Loucy (cell line): ENCODE data around the gene SLCO2A1.

ENCODE experiments used
- H2AFZ ChIP-seq: fragments of 200-600 bp; sonication (generic); 2 replicates; pipeline ENCODE4 v1.6.0; 2016; ENCODE audit warnings: antibody characterized with exemption, mild to moderate bottlenecking, low read length, moderate library complexity
- H3F3A ChIP-seq: fragments of 200-600 bp; 2 replicates; pipeline ENCODE4 v1.6.0; 2016; ENCODE audit warnings: antibody characterized with exemption, low read depth, mild to moderate bottlenecking
- H3K27me3 ChIP-seq: fragments of 200-600 bp; sonication (generic); 2 replicates; pipeline ENCODE4 v1.6.1; 2014; ENCODE audit warnings: low read length, mild to moderate bottlenecking; ENCODE audit not compliant: insufficient read depth, poor library complexity, severe bottlenecking
- H3K36me3 ChIP-seq: fragments of 200-600 bp; sonication (generic); 2 replicates; pipeline ENCODE4 v1.6.1; 2016; ENCODE audit warnings: low read length; ENCODE audit not compliant: insufficient read depth
- H3K4me1 ChIP-seq: fragments of 200-600 bp; sonication (generic); 2 replicates; pipeline ENCODE4 v1.5.1; 2014; ENCODE audit warnings: low read length, mild to moderate bottlenecking; ENCODE audit not compliant: insufficient read depth, poor library complexity, severe bottlenecking
- H3K4me2 ChIP-seq: fragments of 200-600 bp; sonication (generic); 2 replicates; pipeline ENCODE4 v1.6.0; 2014; ENCODE audit warnings: antibody characterized with exemption, low read length, low read depth, mild to moderate bottlenecking; ENCODE audit not compliant: poor library complexity, severe bottlenecking
- H3K4me3 ChIP-seq: fragments of 200-600 bp; sonication (generic); 2 replicates; pipeline ENCODE4 v1.5.1; 2014; ENCODE audit warnings: low read length, mild to moderate bottlenecking, mixed read lengths; ENCODE audit not compliant: poor library complexity, severe bottlenecking
- H3K79me2 ChIP-seq: fragments of 200-600 bp; sonication (generic); 2 replicates; pipeline ENCODE4 v1.6.1; 2014; ENCODE audit warnings: low read length; ENCODE audit not compliant: insufficient read depth
- H3K9ac ChIP-seq: fragments of 200-600 bp; sonication (generic); 2 replicates; pipeline ENCODE4 v1.6.0; 2014; ENCODE audit warnings: mild to moderate bottlenecking, low read depth, low read length, moderate library complexity; ENCODE audit not compliant: poor library complexity, severe bottlenecking
- H3K9me2 ChIP-seq: fragments of 200-600 bp; sonication (generic); replicated peaks from 2 replicates; pipeline ENCODE4 v1.6.1; 2016; ENCODE audit warnings: low read depth, low read length, mixed read lengths
- H3K9me3 ChIP-seq: fragments of 200-600 bp; sonication (generic); 2 replicates; pipeline ENCODE4 v1.6.1; 2014; ENCODE audit warnings: mild to moderate bottlenecking, antibody characterized with exemption, low read length, low read depth; ENCODE audit not compliant: insufficient read depth
- H4K20me1 ChIP-seq: fragments of 200-600 bp; sonication (generic); 2 replicates; pipeline ENCODE4 v1.6.0; 2014; ENCODE audit warnings: antibody characterized with exemption, low read length, mild to moderate bottlenecking; ENCODE audit not compliant: insufficient read depth, poor library complexity, severe bottlenecking
- CTCF ChIP-seq: fragments of 200-600 bp; sonication (generic); conservative IDR thresholded peaks from 2 replicates; pipeline ENCODE4 v1.5.1; 2014; ENCODE audit warnings: mild to moderate bottlenecking, antibody characterized with exemption, low read length
- EZH2phosphoT487 ChIP-seq: fragments of 200-600 bp; IDR thresholded peaks from 2 replicates; pipeline ENCODE4 v1.6.1; 2018; ENCODE audit warnings: antibody characterized with exemption, mild to moderate bottlenecking, moderate library complexity, borderline replicate concordance

The SLCO2A1 gene

GRCh38 chr3:134028486-134029255 is 1.1 kb downstream of the SLCO2A1 start:
- TF ChIP-seq EZH2phosphoT487 (no peak), CTCF (no peak)
- H3K27me3 ChIP-seq: no peaks in the 10 kb centered on the region
- H3F3A ChIP-seq: no peaks in the 10 kb centered on the region
- no peak overlapping the region for H2AFZ ChIP-seq
- no peaks in the 10 kb centered on the region for H3K4me1 ChIP-seq
- H3K36me3 ChIP-seq: no peaks in the 10 kb centered on the region
- no peaks in the 10 kb centered on the region for H3K9me2 ChIP-seq
- no peak overlapping the region for H3K4me3 ChIP-seq
- no peak overlapping the region for H3K4me2 ChIP-seq
- H3K9ac ChIP-seq: no peak overlapping the region
- no peaks in the 10 kb centered on the region for H3K79me2 ChIP-seq
- no peaks in the 10 kb centered on the region for H4K20me1 ChIP-seq
- no peaks in the 10 kb centered on the region for H3K9me3 ChIP-seq

GRCh38 chr3:134027631-134028030 is 2.1 kb downstream of the SLCO2A1 start:
- H3F3A ChIP-seq: no peaks in the 10 kb centered on the region
- no peaks in the 10 kb centered on the region for H3K79me2 ChIP-seq
- H2AFZ ChIP-seq: no peak overlapping the region
- no peaks in the 10 kb centered on the region for H3K9me2 ChIP-seq
- no peaks in the 10 kb centered on the region for H3K4me1 ChIP-seq
- no peak overlapping the region for H3K4me3 ChIP-seq
- TF ChIP-seq CTCF (no peak), EZH2phosphoT487 (no peak)
- H3K27me3 ChIP-seq: no peaks in the 10 kb centered on the region
- H4K20me1 ChIP-seq: no peaks in the 10 kb centered on the region
- no peak overlapping the region for H3K4me2 ChIP-seq
- no peak overlapping the region for H3K9ac ChIP-seq
- H3K9me3 ChIP-seq: no peaks in the 10 kb centered on the region
- no peaks in the 10 kb centered on the region for H3K36me3 ChIP-seq

- H3K9ac ChIP-seq: no peak overlapping the region
- H3K36me3 ChIP-seq: no peaks in the 10 kb centered on the region
- H2AFZ ChIP-seq: no peak overlapping the region
- H3K9me3 ChIP-seq: no peaks in the 10 kb centered on the region
- no peaks in the 10 kb centered on the region for H3F3A ChIP-seq
- H3K9me2 ChIP-seq: no peaks in the 10 kb centered on the region
- H3K4me1 ChIP-seq: no peaks in the 10 kb centered on the region
- H3K4me3 ChIP-seq: no peak overlapping the region
- H3K79me2 ChIP-seq: no peaks in the 10 kb centered on the region
- H4K20me1 ChIP-seq: no peaks in the 10 kb centered on the region
- TF ChIP-seq EZH2phosphoT487: no peak
- TF ChIP-seq CTCF: no peak
- no peak overlapping the region for H3K4me2 ChIP-seq
- H3K27me3 ChIP-seq: no peaks in the 10 kb centered on the region
Measured at GRCh38 chr3:134020135-134020680, 9.5 kb downstream of the SLCO2A1 start.
